Stimulated activated naive CD8-positive, alpha-beta T cell treated with anti-CD3 and anti-CD28 coated beads, Interleukin-15, Interleukin-2, amounts not matched to agents 100 ng/mL and 50 ng/mL, for 24 hours (primary cell): Measurements from ENCODE around the gene FAM72B.
"Not testable (repeated sequence)": the region's sequence is repeated elsewhere in the genome, so short reads cannot be mapped to it uniquely, and the experiment has no call there.

Source experiments
- H3K27ac Mint-ChIP-seq: one replicate; pipeline ENCODE4 v1.8.0; 2021; ENCODE audit warnings: mild to moderate bottlenecking, mixed read lengths
- H3K27me3 Mint-ChIP-seq: one replicate; pipeline ENCODE4 v1.8.0; 2021; ENCODE audit warnings: mixed read lengths
- H3K36me3 Mint-ChIP-seq: one replicate; pipeline ENCODE4 v1.8.0; 2021; ENCODE audit warnings: low read depth, mixed read lengths
- H3K4me1 Mint-ChIP-seq: one replicate; pipeline ENCODE4 v1.8.0; 2021; ENCODE audit warnings: low read depth, mixed read lengths
- H3K4me3 Mint-ChIP-seq: one replicate; pipeline ENCODE4 v1.8.0; 2021; ENCODE audit warnings: mild to moderate bottlenecking, mixed read lengths
- H3K9me3 Mint-ChIP-seq: one replicate; pipeline ENCODE4 v1.8.0; 2021; ENCODE audit warnings: mixed read lengths

FAM72B gene

GRCh38 chr1:121131494-121131893 is 52.6 kb downstream of the FAM72B start:
- H3K36me3 Mint-ChIP-seq, H3K4me3 Mint-ChIP-seq, H3K4me1 Mint-ChIP-seq, H3K27ac Mint-ChIP-seq, H3K27me3 Mint-ChIP-seq, H3K9me3 Mint-ChIP-seq: not testable (repeated sequence)

GRCh38 chr1:121118480-121118824 is 65.7 kb downstream of the FAM72B start:
- H3K4me1 Mint-ChIP-seq, H3K9me3 Mint-ChIP-seq, H3K36me3 Mint-ChIP-seq, H3K27me3 Mint-ChIP-seq, H3K27ac Mint-ChIP-seq, H3K4me3 Mint-ChIP-seq: not testable (repeated sequence)
